ENCODE data around the gene DARS1.

Gene DARS1

GRCh38 chr2:135948141-135948540 is 37.3 kb downstream of the DARS1 start:
- H3K4me1 Mint-ChIP-seq: peaks cover 52% of the 10 kb centered on the region
- no peaks in the 10 kb centered on the region for H3K9me3 Mint-ChIP-seq
- no peaks in the 10 kb centered on the region for H3K27me3 Mint-ChIP-seq
- DNase-seq (ENCODE audit: low spot score in 2 of 2): no peak
- H3K27ac Mint-ChIP-seq (ENCODE audit: low read depth): peak overlapping the region; percentile 97
- peak overlapping the region; percentile 62 for H3K4me3 Mint-ChIP-seq
- no peak for ATAC-seq (replicated peaks; ENCODE audit: extremely low read depth, poor library complexity, severe bottlenecking)
- H3K36me3 Mint-ChIP-seq (ENCODE audit: insufficient read depth): peaks cover 8% of the 10 kb centered on the region

DNA sequence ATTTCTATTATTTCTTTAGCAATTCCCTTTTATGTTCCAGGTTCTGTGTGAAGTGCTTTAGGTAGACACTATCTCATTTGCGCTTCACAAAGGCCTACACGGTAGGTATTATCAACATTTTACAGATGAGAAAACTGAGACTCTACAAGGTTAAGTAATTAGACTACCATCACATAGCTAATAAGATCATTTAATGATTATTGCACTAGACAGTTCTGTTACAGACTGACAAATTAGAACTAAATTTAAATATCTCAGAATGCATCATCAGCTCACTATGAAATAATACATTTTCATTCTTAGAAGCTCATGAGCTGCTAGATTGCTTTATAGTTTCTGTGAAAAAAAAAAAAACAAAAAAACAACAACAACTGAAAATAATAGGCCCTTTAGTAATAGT is 37.9 kb downstream of the DARS1 start:
- no peak overlapping the region for H3K4me3 Mint-ChIP-seq
- no peak for ATAC-seq (replicated peaks; ENCODE audit: extremely low read depth, poor library complexity, severe bottlenecking)

DNA sequence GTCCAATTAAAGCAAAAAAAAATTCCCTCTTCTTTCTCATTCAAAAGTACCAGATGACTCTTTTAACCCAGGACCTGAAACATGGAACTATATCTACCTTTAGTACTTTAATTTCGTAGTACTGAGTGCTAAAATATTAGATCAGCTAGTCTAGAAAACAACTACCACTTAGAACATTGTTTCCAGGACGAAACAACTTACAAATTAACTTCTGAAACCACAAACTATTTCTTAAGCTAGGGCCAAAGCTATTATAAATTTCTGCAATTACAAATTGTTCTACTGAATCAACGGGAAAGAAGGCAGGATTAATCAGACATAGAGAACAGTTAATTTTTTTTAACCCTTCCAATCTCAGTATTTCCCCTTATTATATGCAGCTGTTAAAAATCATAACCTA is 39.9 kb downstream of the DARS1 start:
- H3K36me3 Mint-ChIP-seq (ENCODE audit: insufficient read depth): peaks cover 11% of the 10 kb centered on the region
- no peak for DNase-seq (ENCODE audit: low spot score in 2 of 2)
- H3K9me3 Mint-ChIP-seq: no peaks in the 10 kb centered on the region
- no peaks in the 10 kb centered on the region for H3K27me3 Mint-ChIP-seq
- H3K4me3 Mint-ChIP-seq: no peak overlapping the region
- peak overlapping the region; percentile 47 for H3K27ac Mint-ChIP-seq (ENCODE audit: low read depth)
- no peak for ATAC-seq (replicated peaks; ENCODE audit: extremely low read depth, poor library complexity, severe bottlenecking)
- peaks cover 47% of the 10 kb centered on the region for H3K4me1 Mint-ChIP-seq

More for the DNA sequence above, 37.9 kb downstream of the DARS1 start:
- Mint-ChIP-seq H3K27ac (ENCODE audit: low read depth) (peak overlapping the region; percentile 97), H3K4me1 (peaks cover 52% of the 10 kb centered on the region), H3K9me3 (no peaks in the 10 kb centered on the region), H3K27me3 (no peaks in the 10 kb centered on the region), H3K36me3 (ENCODE audit: insufficient read depth) (peaks cover 10% of the 10 kb centered on the region)
- DNase-seq (ENCODE audit: low spot score in 2 of 2): no peak

DNA sequence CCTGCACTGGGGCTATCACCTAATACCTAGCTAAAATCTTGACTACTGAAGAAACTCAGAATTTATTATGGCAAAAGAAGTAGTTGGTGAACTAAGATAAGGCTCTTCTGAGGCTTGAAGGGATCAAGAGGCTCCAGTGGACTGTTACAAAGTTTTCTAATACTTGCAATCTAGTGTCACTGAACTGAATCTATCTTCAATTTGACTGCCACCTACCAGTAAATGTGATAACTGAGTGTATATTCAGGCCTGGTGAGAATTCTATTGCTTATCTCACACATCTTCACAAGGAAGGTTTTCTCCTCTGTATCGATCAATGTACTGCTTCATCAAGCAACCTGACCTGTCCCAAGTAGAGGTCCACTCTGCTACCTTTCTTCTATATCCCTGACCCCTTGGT is 40.8 kb downstream of the DARS1 start:
- ATAC-seq (replicated peaks; ENCODE audit: extremely low read depth, poor library complexity, severe bottlenecking) (no peak), DNase-seq (ENCODE audit: low spot score in 2 of 2) (no peak)
- H3K9me3 Mint-ChIP-seq: no peaks in the 10 kb centered on the region
- peak overlapping the region; percentile 75 for H3K27ac Mint-ChIP-seq (ENCODE audit: low read depth)
- H3K4me3 Mint-ChIP-seq: no peak overlapping the region
- H3K36me3 Mint-ChIP-seq (ENCODE audit: insufficient read depth): peaks cover 15% of the 10 kb centered on the region
- H3K4me1 Mint-ChIP-seq: peaks cover 50% of the 10 kb centered on the region
- H3K27me3 Mint-ChIP-seq: no peaks in the 10 kb centered on the region

DNA sequence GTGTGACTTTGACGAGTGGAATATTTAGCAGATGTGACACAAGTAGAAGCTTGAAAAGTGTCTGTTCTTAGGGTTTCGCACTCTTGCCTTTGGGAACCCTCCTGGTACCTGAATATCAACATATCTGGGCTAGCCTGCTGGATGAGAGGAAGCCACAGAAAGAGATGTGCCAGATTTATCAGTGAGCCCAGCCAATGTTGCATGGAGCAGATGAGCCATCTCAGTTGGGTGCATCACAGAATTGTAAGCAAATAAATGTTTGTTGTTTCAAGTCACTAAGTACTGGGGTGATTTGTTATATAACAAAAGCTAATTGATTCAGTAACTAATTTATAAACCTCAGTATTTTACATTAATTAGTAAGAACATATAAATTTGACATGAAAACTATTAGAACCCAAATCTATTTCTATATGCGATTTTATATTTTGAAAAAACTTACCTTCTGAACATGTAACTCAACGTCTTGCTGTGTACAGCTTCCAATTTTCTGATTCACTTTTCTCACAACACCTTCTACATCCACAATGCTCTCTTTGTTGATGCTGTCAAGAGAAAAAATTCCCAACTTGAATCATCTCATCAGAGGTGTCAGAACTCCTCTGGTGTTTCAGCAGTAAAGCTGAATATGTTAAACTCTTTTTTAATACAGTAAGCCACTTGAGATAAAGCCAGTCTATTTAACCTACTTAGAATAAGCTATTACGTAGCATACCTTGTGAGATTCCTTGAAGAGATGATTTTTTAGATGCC is 42.3 kb downstream of the DARS1 start:
- H3K4me3 Mint-ChIP-seq: no peak overlapping the region
- ATAC-seq (replicated peaks; ENCODE audit: extremely low read depth, poor library complexity, severe bottlenecking) (no peak), DNase-seq (ENCODE audit: low spot score in 2 of 2) (no peak)
- no peaks in the 10 kb centered on the region for H3K9me3 Mint-ChIP-seq
- H3K27me3 Mint-ChIP-seq: no peaks in the 10 kb centered on the region
- peaks cover 15% of the 10 kb centered on the region for H3K36me3 Mint-ChIP-seq (ENCODE audit: insufficient read depth)
- H3K27ac Mint-ChIP-seq (ENCODE audit: low read depth): no peak overlapping the region
- peaks cover 56% of the 10 kb centered on the region for H3K4me1 Mint-ChIP-seq

DNA sequence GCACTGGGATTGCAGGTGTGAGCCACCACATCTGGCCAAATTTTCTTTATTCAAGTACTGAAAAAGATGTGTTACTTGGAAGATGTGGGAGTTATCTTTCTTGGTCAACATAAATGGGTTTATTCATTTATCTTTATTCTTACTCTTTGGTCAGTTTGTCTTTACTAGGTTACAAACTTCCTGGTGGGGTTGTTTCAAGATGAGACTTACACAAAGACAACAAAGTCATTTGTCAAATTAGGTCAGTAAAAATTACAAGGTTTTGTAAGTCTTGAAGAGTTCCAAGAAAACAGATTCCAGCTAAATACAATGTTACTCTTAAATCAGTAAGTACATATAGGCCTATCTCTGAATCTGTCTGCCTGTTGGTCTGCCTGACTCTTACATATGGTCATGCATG is 48.9 kb downstream of the DARS1 start:
- Mint-ChIP-seq H3K4me3 (no peak overlapping the region), H3K36me3 (ENCODE audit: insufficient read depth) (peaks cover 21% of the 10 kb centered on the region), H3K27ac (ENCODE audit: low read depth) (peak overlapping the region; percentile 32), H3K4me1 (peaks cover 50% of the 10 kb centered on the region), H3K9me3 (no peaks in the 10 kb centered on the region), H3K27me3 (no peaks in the 10 kb centered on the region)
- DNase-seq (ENCODE audit: low spot score in 2 of 2) (no peak), ATAC-seq (replicated peaks; ENCODE audit: extremely low read depth, poor library complexity, severe bottlenecking) (no peak)

DNA sequence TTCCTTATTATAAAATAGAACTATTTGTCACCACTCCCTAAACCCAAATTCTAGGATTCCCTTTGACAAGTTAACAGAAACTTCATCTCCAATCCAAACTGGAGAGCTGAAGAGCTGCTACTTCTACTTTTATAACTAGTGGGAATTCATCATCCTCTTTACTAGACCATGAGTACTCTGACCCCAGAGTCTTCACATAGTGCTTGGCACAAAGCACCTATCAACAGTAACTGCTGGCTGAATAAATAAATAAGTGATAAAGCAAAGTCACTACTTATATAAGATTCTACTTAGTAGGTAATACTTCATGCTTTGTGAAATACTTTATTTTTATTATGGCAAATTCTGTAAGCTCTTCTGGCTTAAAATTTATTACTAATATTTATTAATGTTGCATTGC is 49.5 kb downstream of the DARS1 start:
- ATAC-seq (replicated peaks; ENCODE audit: extremely low read depth, poor library complexity, severe bottlenecking) (no peak), DNase-seq (ENCODE audit: low spot score in 2 of 2) (no peak)
- peaks cover 48% of the 10 kb centered on the region for H3K4me1 Mint-ChIP-seq
- peaks cover 22% of the 10 kb centered on the region for H3K36me3 Mint-ChIP-seq (ENCODE audit: insufficient read depth)
- no peaks in the 10 kb centered on the region for H3K27me3 Mint-ChIP-seq
- no peak overlapping the region for H3K4me3 Mint-ChIP-seq
- no peaks in the 10 kb centered on the region for H3K9me3 Mint-ChIP-seq
- H3K27ac Mint-ChIP-seq (ENCODE audit: low read depth): peak overlapping the region; percentile 32

- Mint-ChIP-seq H3K4me1 (peaks cover 17% of the 10 kb centered on the region), H3K27me3 (no peaks in the 10 kb centered on the region), H3K4me3 (no peak overlapping the region), H3K27ac (ENCODE audit: low read depth) (peak overlapping the region; percentile 54), H3K36me3 (ENCODE audit: insufficient read depth) (peaks cover 17% of the 10 kb centered on the region), H3K9me3 (no peaks in the 10 kb centered on the region)
- DNase-seq (ENCODE audit: low spot score in 2 of 2) (no peak), ATAC-seq (replicated peaks; ENCODE audit: extremely low read depth, poor library complexity, severe bottlenecking) (no peak)
Measured at GRCh38 chr2:135931776-135932443, 53.5 kb downstream of the DARS1 start.

DNA sequence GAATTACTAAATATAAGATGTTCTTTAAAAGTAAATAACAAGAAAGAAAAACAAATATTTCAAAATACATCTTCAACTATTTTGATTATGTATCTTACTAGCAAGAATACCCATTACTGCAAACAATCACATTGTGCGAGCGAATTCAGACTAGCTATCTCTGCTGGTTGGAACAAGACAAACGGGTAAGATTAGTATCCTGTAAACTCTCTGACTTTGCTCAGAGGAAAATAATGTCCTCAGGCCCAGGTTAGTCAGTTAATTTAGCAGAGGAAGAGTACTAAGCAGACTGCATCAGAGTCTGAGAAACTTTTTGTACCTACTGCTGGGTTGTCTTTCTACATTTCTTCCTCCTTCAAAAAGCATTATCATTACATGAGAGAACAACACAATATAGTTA is 58.8 kb downstream of the DARS1 start:
- H3K4me3 Mint-ChIP-seq: no peak overlapping the region
- H3K27me3 Mint-ChIP-seq: no peaks in the 10 kb centered on the region
- ATAC-seq (replicated peaks; ENCODE audit: extremely low read depth, poor library complexity, severe bottlenecking) (no peak), DNase-seq (ENCODE audit: low spot score in 2 of 2) (no peak)
- H3K27ac Mint-ChIP-seq (ENCODE audit: low read depth): peak overlapping the region; percentile 75
- H3K9me3 Mint-ChIP-seq: no peaks in the 10 kb centered on the region
- peaks cover under 1% of the 10 kb centered on the region for H3K4me1 Mint-ChIP-seq
- peaks cover 13% of the 10 kb centered on the region for H3K36me3 Mint-ChIP-seq (ENCODE audit: insufficient read depth)

- Mint-ChIP-seq H3K27me3 (no peaks in the 10 kb centered on the region), H3K4me1 (no peaks in the 10 kb centered on the region), H3K36me3 (ENCODE audit: insufficient read depth) (peaks cover 10% of the 10 kb centered on the region), H3K27ac (ENCODE audit: low read depth) (no peak overlapping the region), H3K4me3 (no peak overlapping the region), H3K9me3 (no peaks in the 10 kb centered on the region)
- DNase-seq (ENCODE audit: low spot score in 2 of 2) (no peak), ATAC-seq (replicated peaks; ENCODE audit: extremely low read depth, poor library complexity, severe bottlenecking) (no peak)
Measured at GRCh38 chr2:135925571-135925970, 59.9 kb downstream of the DARS1 start.

GRCh38 chr2:135916207-135916606 is 69.2 kb downstream of the DARS1 start:
- Mint-ChIP-seq H3K36me3 (ENCODE audit: insufficient read depth) (peaks cover 14% of the 10 kb centered on the region), H3K27me3 (no peaks in the 10 kb centered on the region), H3K9me3 (no peaks in the 10 kb centered on the region), H3K4me3 (no peak overlapping the region), H3K4me1 (no peaks in the 10 kb centered on the region), H3K27ac (ENCODE audit: low read depth) (no peak overlapping the region)
- DNase-seq (ENCODE audit: low spot score in 2 of 2): no peak
- ATAC-seq (replicated peaks; ENCODE audit: extremely low read depth, poor library complexity, severe bottlenecking): peak; percentile 46

DNA sequence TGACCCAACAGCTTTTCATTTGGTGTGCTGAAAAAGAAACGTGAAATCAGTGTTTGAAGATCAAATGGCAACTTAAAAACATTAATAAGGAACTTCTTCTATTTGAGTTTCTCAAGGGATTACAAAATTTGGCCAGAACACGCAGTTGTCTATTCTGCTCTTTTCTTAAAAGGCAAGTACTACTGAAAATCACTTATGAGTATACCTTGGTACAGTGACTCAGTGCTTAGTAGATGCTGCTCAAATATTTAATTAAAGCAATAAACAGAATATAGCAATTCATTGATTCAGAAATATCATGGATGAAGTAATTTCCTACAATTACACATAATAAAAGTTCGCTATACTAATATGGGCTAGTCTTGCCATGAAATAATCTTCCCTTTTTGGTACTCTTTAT is 70.9 kb downstream of the DARS1 start:
- H3K4me3 Mint-ChIP-seq: no peak overlapping the region
- no peaks in the 10 kb centered on the region for H3K27me3 Mint-ChIP-seq
- H3K27ac Mint-ChIP-seq (ENCODE audit: low read depth): no peak overlapping the region
- no peaks in the 10 kb centered on the region for H3K4me1 Mint-ChIP-seq
- no peak for DNase-seq (ENCODE audit: low spot score in 2 of 2)
- no peaks in the 10 kb centered on the region for H3K9me3 Mint-ChIP-seq
- ATAC-seq (replicated peaks; ENCODE audit: extremely low read depth, poor library complexity, severe bottlenecking): no peak
- peaks cover 22% of the 10 kb centered on the region for H3K36me3 Mint-ChIP-seq (ENCODE audit: insufficient read depth)

- peaks cover 24% of the 10 kb centered on the region for H3K36me3 Mint-ChIP-seq (ENCODE audit: insufficient read depth)
- H3K4me3 Mint-ChIP-seq: no peak overlapping the region
- no peak for ATAC-seq (replicated peaks; ENCODE audit: extremely low read depth, poor library complexity, severe bottlenecking)
- H3K9me3 Mint-ChIP-seq: no peaks in the 10 kb centered on the region
- no peak overlapping the region for H3K27ac Mint-ChIP-seq (ENCODE audit: low read depth)
- H3K27me3 Mint-ChIP-seq: no peaks in the 10 kb centered on the region
- DNase-seq (ENCODE audit: low spot score in 2 of 2): peak in 1 of 2 donors; percentile 39
- no peaks in the 10 kb centered on the region for H3K4me1 Mint-ChIP-seq
Measured at GRCh38 chr2:135913727-135914365, 71.6 kb downstream of the DARS1 start.
